Stimulated activated CD4-positive, alpha-beta T cell treated with anti-CD3 and anti-CD28 coated beads, Interleukin-4, amount 100 ng/mL, for 1 hour (primary cell): Measurements from ENCODE around the gene ATP2A1.

ENCODE experiments used
- DNase-seq: peaks from one replicate; pipeline ENCODE4 v3.0.0-alpha.2; 2020

ATP2A1 gene

DNA sequence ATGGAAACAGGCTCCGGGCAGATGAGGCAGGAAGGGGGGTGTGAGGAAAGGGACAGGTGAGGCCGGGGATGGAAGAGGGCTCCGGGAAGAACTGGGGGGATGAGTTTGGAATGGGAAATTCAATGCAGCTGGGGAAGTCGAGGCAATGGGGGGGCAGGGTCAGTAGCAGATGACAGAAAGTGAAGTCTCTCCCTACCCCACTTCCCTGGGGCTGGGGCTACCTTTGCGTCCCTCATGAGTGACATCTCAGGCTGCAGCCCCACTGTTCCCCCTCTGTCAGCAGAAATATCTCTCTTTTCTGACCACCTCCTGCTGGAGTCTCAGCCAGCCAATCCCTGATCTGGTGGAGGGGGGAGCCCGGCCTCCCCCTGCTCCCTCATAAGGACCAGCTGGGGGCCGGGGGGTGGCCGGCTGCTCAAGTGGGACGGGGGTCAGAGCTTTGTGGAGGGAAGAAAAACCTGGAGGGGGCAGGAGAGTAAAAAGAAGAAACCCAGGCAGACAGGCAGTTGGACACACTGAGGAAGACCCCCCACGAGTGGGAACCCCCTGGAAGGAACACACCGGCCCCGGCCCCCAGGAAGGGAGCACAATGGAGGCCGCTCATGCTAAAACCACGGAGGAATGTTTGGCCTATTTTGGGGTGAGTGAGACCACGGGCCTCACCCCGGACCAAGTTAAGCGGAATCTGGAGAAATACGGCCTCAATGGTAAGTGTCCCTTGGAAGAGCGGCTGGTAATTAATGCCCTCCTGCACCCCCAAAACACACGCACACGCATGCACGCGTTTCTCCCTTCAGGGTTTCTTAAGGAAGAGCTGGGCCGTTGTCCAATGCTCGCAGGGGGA, at the start of gene ATP2A1:
ATP2A1 (plus strand) TSS at position 406 of the 844 bp plus-strand sequence; CDS start at position 590, 184 bp downstream.
- DNase-seq, result no peak

DNA sequence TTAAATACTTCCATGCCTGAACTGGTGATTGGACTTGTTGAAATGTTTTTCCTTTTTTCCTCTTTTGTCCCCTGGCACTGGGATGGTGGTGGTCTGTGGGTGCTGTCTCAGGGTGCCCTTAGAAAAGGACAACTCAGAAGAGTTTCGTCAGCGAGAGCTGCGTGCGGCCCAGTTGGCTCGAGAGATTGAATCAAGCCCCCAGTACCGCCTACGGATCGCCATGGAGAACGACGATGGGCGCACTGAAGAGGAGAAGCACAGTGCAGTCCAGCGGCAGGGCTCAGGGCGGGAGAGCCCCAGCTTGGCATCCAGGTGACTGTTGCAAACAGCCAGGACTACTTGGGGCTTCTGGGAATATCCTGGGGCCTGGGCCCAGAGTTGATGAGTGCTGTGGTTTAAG, 48.5 kb upstream of the ATP2A1 start:
- DNase-seq, result no peak

DNA sequence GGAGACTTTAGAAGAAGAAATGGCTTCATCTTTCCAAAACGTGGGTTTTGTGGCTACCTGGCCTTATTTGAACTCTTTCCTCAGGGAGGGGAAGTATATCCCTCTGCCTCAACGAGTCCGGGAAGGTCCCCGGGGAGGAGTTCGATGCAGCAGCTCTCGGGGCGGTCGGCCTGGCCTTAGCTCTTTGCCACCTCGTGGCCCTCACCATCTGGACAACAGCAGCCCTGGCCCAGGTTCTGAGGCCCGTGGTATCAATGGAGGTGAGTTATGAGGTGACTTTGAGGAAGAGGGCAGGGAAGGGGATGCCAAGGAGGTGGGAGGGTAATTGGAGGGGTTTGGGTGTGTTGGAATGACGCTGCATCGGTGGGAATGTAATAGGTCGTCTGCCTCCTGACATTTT, 47.8 kb upstream of the ATP2A1 start:
- DNase-seq, result no peak

DNA sequence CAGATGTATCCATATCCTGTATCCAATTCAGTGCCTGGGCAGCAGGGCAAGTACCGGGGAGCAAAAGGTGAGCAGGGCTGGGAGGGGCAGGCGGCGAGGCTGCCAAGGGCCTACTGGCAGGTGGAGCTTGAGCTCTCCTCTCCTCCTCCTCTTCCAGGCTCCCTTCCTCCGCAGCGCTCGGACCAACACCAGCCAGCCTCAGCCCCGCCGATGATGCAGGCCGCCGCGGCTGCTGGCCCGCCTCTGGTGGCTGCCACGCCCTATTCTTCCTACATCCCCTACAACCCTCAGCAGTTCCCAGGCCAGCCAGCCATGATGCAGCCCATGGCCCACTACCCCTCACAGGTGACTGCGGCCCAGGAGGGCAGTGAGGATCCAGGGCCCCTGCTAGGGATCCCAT, 43.9 kb upstream of the ATP2A1 start:
- DNase-seq, result no peak

GRCh38 chr16:28834873-28835863, 43.1 kb upstream of the ATP2A1 start:
- no peak for DNase-seq

GRCh38 chr16:28835864-28836760, 42.2 kb upstream of the ATP2A1 start:
- DNase-seq, result no peak

- no peak for DNase-seq
Observed at GRCh38 chr16:28836761-28837064, 41.6 kb upstream of the ATP2A1 start.

GRCh38 chr16:28837672-28838557, 40.4 kb upstream of the ATP2A1 start:
- DNase-seq, result no peak

DNA sequence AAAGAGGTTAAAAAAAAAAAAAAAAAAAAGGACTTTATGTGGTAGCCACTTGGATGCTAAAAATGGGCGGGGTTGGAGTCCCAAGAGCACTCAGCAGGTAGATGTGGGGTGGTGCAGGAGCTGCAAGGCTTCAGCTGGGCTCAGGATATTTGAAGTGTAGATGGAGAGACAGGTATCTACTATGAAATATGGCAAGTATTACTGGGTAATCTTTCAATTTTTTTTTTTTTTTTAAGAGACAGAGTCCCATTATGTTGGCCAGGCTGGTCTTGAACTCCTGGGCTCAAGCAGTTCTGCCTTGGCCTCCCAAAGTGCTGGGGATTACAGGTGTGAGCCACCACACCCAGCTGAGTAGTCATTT, 39.8 kb upstream of the ATP2A1 start:
- DNase-seq, result no peak

- DNase-seq, result no peak
Observed at GRCh38 chr16:28839004-28839639, 39.2 kb upstream of the ATP2A1 start.

DNA sequence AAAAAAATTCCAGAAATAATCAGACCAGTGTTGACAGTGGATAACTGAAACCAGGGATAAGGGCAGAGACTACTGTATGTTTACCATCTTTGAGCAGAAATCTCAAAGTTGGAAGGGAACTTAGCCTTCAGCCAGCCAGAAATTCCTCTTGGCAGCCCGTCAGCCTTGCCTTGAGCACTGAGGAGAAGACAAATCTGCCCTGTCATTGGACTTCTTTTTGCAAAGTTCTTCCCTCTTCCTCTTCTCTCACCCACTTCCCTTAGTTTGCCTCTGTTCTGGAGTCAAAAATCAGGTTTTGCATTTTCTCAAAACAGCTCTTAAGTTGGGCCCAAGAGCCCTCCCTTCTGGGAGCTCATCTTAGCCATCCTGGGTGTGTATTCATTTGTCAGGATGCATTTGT, 38.4 kb upstream of the ATP2A1 start:
- DNase-seq, result no peak

GRCh38 chr16:28842696-28843095, 35.6 kb upstream of the ATP2A1 start:
- DNase-seq, result no peak

DNA sequence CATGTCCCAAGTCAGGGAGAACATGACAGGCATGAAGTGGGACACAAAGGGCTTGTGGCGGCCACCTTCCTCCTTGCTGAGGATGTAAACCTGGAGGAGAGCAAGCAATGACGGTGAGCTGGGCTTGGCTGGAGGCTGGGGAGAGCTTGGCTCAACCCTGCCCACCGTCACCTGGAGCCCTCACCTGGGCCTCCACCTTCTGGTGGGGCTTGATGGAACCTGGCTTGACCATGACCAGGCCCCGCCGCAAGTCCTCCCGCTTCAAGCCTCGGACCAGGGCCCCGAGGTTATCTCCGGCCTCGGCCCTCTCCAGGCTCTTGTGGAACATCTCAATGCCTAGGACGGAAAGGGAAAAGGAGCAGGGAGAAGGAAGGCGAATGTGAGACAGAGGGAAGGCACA, 34.5 kb upstream of the ATP2A1 start:
- no peak for DNase-seq

GRCh38 chr16:28844226-28844885, 33.9 kb upstream of the ATP2A1 start:
- DNase-seq, result no peak

GRCh38 chr16:28845293-28845692, 33.0 kb upstream of the ATP2A1 start:
- DNase-seq, result peak; percentile 45

- DNase-seq, result no peak
Observed at GRCh38 chr16:28845761-28846079, 32.6 kb upstream of the ATP2A1 start.

GRCh38 chr16:28846080-28846932, 32.0 kb upstream of the ATP2A1 start, which contains the start of gene TUFM:
TSS of gene TUFM (minus strand) at chr16:28846348. CDS start at chr16:28846269, 79 bp downstream.
- DNase-seq, result peak; percentile 98

DNA sequence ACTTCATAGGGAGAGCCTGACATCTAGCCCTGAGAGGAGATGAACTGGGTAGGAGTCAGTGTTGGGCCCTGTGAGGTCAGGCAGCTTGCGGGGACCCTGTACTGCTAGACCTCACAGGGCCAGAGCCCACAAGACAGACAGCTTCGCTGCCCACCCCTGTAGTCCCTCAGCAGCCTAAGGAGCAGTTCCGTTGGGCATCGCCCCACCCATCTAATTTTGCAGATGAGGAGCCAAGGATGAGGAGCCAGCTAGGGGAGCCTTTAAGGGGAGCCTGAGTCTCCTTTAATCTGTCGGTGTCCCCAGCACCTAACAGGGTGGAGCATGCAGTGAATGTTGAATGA, 31.4 kb upstream of the ATP2A1 start:
- no peak for DNase-seq

- DNase-seq, result no peak
Observed at GRCh38 chr16:28858421-28858820, 19.9 kb upstream of the ATP2A1 start.

DNA sequence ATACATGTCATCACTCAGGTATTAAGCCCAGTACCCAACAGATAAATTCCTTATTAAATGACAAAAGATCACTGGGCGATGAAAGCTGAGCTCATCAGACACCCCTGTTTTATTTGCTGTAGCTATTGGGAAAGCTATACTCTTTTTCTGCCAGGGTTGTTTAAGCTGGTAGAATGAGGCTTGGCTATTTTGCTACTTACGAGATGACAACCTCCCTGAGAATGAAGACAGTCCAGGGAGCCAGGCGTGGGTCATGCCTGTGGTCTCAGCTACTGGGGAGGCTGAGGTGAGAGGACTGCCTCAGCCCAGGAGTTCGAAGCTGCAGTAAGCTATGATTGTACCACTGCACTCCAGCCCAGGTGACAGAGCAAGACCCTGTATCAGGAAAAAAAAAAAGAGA, 19.0 kb upstream of the ATP2A1 start:
- DNase-seq, result no peak
